GM12892 (cell line): ENCODE results near the gene GRXCR2.
A peak's percentile ranks its signal among the peaks of the same experiment; 100 is the strongest.

Source experiments
- DNase-seq: peaks from one replicate; pipeline ENCODE4 v3.0.0; 2011; ENCODE audit not compliant: insufficient read length
- FAIRE-seq: peaks from 2 replicates; lab custom pipeline; 2011; peaks lifted over from hg19 to GRCh38; lab: Jason Lieb, UNC
- POLR2A ChIP-seq: IDR thresholded peaks from 2 replicates; pipeline ENCODE4 v1.6.1; 2011; ENCODE audit warnings: low read depth, low read length, control low read depth
- POLR2AphosphoS5 ChIP-seq: IDR thresholded peaks from 2 replicates; pipeline ENCODE4 v1.6.1; 2011; ENCODE audit warnings: low read depth, low read length, control low read depth
- TAF1 ChIP-seq: IDR thresholded peaks from 2 replicates; pipeline ENCODE4 v1.6.1; 2011; ENCODE audit warnings: low read depth, mild to moderate bottlenecking, control low read depth, low read length, borderline replicate concordance

The GRXCR2 gene

DNA sequence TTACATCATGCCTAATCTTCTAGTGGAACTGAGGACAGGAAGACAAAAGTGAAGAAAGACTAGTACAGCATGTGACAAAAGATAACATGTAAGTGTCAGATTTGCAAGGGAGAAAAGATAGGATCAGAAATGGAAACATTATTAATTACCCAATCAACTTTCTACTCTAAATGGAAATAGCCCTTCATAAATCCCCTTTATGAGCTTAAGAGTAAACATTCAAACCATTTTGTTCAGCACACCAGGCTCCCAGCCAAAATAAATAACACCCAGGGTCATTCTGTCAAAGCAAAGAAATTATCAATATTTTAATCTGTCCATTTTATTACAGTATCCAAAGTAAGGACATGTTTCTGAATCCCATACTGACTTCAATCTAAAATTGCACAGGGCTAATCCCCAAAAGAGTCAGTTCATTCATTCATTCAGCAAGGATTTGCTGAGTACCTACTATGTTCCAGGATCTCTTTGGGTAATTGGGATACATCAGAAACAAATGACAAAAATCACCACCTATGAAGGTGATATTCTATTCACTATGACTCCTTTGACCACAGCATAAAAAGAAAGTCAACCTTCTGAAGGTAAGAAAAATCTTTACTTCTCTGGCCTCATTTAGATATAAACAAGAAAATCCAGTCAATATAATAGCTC lies 43.0 kb downstream of the GRXCR2 start:
- DNase-seq (no peak), FAIRE-seq (no peak)
- no peak for TF ChIP-seq POLR2AphosphoS5
- TF ChIP-seq TAF1 = no peak
- TF ChIP-seq POLR2A = no peak

DNA sequence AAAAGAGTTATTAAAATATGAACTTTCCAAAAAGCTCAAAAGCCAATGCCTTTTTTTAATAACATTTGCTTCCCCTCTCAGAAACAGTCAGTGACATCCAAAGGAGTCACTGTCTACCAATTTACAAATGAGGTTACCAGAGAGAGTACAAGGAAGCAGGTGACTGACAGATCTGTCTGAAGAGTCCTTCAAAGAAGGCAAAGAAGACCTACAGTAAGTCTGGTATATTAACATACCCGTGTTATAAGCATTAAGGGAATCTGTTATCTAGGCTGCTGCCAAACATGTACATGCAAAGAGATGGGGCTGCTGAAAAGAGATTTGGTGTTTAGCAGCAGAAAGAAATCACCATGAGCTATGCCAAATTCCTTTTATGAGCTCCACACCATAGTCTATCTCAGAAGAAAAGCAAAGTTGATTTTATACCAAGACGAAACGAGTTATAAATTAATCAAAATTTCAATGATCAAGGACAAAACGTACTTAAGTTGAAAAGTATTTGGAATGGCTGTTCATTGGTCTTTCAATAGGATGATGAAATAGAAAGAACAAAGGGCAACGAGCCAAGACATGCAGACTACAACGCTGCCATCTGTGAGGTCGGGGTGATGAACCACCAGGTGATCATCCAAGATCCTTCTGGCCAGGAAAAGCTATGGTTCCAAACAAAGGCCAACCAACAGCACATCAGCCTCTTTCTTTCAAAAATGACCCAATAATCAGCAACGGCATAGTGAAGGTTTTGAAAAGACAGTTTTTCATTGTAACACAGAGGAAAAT lies 45.7 kb downstream of the GRXCR2 start:
- DNase-seq (no peak), FAIRE-seq (no peak)
- TF ChIP-seq POLR2A (no peak), TAF1 (no peak), POLR2AphosphoS5 (no peak)

GRCh38 chr5:145825751-145826180 lies 47.0 kb downstream of the GRXCR2 start:
- DNase-seq (no peak), FAIRE-seq (peak; percentile 86)
- TF ChIP-seq POLR2A (no peak), TAF1 (no peak), POLR2AphosphoS5 (no peak)

- DNase-seq (no peak), FAIRE-seq (no peak)
- TF ChIP-seq POLR2AphosphoS5 (no peak), TAF1 (no peak), POLR2A (no peak)
These were observed 48.8 kb downstream of the GRXCR2 start for GRCh38 chr5:145824040-145824439.

DNA sequence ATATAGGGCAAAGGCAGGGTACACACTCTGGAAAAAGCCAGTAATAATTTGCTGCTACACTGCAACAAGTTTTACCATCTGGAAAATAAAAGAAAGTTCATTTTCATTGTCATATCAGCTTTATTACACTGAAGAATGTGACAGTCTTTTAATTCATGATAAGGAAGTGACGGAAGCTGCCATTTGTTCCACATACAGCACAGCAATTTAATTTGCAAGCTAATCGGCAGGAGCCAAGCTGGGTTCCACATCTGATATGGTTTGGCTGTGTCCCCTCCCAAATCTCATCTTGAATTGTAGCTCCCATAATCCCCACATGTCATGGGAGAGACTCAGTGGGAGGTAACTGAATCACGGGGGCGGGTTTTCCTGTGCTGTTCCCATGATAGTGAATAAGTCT lies 54.2 kb downstream of the GRXCR2 start:
- FAIRE-seq (no peak), DNase-seq (no peak)
- TF ChIP-seq TAF1 (no peak), POLR2AphosphoS5 (no peak), POLR2A (no peak)

GRCh38 chr5:145812877-145813276 lies 59.9 kb downstream of the GRXCR2 start:
- no peak for TF ChIP-seq TAF1
- DNase-seq (no peak), FAIRE-seq (no peak)

DNA sequence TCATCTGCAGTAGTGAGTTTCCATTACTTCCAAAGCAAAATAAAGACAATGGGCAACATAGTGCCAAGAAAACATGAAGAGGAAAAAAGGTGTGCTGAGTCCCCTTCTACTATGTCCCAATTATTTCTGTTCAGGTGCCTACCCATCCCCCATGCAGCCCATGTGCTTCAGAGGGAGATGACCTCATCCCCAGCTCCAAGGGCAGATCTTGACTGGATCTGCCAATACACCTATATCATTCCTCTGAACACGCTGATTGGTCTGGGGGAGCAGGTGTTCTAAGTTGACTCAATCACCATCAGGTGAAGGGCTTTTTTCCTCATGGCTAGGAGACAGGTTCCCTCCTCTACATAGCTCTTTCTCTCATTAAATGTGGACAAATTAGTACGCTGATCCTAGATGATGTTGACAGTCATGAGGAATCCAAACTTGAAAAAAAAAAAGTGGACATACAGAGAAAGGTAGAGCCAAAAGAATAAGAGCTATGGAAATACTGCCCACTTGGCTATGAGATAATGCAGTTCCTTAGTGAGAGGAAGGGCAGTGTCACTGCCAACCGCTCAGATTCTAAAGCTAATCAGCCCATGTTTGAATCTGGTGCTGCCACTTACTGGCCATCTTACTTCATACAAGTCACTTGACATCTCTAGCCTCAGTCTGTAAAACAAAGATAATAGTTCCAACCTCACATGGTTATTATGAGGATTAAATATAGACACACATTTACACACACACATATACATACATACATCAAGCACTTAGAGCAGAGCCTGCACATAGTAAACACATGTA lies 60.8 kb downstream of the GRXCR2 start:
- no peak for DNase-seq
- TF ChIP-seq TAF1 (no peak), POLR2AphosphoS5 (no peak), POLR2A (no peak)
- no peak for FAIRE-seq
